GM18498 (cell line): ENCODE measurements around the gene SMYD2.

Experiments
- ATAC-seq: cut with Tn5 transposase; IDR thresholded peaks from one replicate; pipeline ENCODE4 v1.9.1; 2021; ENCODE audit warnings: mild to moderate bottlenecking, moderate library complexity; ENCODE audit not compliant: unreplicated experiment

SMYD2 gene

DNA sequence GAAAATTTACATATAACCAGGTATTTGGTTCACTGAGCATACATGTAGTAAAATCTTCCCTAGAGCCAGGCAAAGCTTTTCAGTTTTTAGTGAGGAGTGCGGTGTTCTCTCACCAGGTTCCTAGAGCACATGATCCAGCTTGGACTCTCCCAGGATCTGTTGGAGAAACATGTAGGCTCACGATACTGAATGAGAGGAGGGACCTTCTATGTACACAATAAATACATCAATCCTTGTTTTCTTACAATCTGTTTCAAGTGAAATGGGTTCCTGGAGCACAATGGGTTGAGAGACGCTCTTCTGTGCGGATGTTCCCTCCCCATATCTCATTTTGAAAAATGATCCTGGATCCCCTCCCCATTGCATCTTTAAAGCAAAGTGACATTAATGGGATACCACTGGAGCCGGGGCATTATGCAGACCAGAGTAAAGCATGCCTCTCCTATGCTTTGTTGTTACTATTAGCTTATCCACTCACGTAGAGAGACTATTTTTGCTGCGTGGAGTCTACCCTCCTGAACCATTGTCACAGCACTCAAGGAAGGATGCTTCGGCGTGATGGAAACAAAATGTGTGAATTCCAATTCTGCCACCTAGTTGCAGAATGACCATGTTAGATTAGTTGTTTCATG lies 19.3 kb downstream of the SMYD2 start:
- ATAC-seq, result no peak

- ATAC-seq, result no peak
Observed at GRCh38 chr1:214301526-214301925, 20.6 kb downstream of the SMYD2 start.

DNA sequence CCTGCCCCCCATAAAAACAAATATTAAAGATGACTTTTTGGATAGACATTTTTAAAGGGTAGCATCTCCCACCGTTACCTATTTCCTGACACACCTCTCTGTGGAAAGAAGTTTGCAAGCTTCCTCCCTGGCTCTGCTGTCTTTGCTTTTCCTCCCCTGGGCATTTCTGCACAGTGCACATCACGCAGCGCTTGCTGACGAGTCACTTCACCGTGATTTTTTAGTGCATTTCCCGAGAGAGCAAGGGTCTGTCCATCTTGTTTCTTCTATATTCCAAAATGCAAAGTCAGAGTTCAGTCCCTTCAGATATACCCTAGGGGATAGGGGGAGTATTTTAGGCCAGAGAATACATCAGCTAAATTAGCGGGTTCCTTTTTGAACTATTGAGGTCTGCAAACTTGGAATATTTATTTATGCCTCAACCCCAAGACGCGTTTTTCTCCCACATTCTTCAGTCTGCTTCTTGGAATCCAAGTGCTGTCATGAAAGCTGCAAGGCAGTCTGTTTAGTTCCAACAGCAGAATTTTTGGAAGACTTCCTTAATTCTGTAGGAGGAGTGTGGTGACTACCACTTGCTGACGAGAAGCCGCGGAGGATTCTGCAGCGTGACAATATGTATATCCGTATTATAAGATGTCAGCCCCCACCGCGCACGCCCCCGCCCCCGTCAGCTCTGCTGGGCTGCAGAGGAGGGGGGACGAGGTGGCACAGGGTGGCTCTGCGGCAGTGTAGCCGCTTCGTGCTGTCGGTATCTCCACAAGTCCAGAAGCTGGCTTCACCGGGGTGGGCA lies 22.4 kb downstream of the SMYD2 start:
- no peak for ATAC-seq

DNA sequence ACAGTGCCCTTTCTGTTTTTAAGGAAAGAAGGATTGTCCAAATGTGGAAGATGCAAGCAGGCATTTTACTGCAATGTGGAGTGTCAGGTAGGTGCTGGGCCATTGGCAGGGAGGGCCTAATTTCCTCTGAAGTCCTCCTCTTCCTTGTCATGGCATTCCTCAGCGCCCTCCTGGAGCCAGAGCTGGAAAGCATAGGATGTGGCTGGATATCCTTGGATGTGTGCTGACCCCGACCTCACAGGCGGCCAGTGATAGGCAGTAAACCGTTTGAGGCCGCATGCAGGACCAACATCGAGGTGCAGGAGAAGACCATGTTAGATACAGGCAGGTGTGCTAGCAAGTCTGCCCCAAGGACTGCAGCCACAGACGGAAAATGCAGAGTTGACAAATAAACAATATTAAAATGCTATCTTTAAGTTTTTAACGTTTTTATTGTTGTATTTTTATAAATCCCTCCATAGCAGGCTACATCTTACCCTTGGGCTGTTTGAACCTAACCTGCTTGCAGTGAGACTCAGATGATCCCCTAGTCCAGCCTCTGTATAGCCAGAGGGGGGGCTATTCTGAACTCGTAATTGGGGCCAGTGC lies 24.3 kb downstream of the SMYD2 start:
- ATAC-seq, result no peak

DNA sequence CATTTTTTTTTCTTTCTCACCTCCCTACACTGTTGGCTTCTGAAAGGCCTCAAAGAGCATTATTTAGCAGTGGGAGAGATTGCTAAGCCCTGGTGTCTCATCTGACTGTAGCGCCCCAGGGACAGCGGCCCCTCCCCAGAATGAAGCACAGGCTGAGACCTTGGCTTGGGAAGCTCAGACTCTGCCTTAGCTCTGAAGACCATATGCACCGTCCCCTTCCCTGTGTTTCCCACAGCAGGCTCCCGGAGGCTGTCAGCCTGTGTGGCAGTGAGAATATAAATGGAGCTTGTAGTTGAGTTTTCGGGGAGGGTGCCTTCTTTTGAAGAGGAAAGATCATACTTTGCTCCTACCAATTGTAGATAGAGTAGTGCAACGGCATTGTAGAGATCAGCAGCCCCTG lies 25.3 kb downstream of the SMYD2 start:
- no peak for ATAC-seq

GRCh38 chr1:214310010-214310409 lies 29.1 kb downstream of the SMYD2 start:
- ATAC-seq, result peak; percentile 42

DNA sequence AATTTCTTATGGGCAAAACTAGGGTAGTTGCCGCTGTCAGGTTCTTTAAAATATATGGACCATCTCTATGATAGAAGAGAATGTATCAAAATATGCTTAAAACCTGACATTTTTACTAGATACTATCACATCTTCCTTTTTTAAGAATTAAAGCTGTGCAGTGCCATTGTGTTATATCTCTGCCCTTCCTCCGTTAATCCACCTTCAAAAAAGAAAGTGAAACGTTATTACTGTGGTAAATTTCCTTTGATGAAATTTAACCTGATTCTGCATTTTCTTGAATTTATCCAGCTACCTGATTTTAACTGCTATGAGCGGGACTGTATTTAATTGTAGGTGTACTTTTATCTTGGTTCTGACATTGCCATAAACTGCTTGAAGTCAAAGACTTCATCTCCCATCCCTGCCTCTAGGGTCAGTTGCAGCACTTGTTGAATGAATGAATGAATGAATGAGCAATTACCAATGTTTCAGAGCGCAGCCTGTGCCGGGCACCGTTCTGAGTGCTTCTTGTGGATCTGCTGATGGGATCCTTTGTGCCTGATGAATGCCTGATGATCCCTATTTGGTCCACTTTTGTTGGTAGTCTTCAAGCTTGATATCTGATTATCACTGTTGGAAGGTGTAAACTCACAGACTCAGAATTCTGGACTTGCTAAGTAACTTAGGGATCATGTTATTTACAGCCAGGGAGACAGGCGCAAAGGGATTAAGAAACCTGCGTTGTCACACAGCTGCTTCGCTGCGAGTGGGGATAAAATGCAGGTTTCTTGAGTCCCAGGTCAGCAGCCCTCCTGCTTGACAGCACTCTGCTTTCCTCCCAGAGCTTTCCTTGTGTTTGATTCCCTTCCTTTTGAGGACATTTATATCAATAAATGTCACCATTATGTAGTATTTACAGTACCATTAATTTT lies 30.1 kb downstream of the SMYD2 start:
- peak; percentile 41 for ATAC-seq

DNA sequence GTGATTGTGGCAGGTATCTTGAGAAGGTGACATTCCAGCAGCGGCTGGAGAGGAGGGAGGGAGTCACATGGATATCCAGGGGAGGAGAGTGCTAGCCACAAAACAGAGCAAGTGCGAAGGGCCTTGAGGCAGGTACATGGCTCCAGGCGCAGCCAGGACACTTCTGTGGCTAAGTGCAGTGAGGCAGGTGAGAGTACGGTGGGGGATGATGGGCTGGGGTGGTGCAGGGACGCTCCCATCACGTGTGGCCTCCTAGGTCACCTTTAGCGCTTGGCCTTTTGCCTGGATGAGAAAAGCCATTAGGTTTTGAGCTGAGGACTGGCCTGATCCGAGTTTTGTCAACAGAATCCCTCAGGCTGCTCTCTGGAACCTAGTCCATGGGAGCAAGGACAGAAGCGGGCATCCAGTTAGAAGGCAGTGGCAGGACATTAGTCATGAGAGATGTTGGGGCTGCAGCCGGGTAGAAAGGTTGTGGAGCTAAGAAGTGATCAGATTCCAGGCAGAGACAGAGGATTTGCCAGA lies 31.6 kb downstream of the SMYD2 start:
- no peak for ATAC-seq

GRCh38 chr1:214314178-214314843 lies 33.4 kb downstream of the SMYD2 start:
- no peak for ATAC-seq

DNA sequence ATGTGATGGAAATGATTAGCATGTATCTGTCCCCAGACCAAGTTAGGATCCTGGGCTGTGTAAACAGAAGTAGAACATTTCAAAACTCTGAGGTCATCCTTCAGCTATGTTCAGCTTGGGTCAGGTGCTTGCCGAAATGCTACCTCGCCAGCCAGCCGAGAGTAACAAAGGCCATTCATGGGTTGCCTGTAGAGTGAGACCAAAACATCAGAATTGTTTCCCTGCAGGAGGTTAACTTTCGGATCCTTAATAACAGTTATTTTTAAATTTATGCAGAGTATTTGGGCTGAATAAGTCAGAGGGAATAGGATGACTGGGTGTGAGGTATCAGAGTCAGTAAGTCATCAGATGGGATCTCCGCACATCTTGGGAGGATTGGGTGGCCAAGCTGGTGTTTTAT lies 35.6 kb downstream of the SMYD2 start:
- ATAC-seq, result no peak

DNA sequence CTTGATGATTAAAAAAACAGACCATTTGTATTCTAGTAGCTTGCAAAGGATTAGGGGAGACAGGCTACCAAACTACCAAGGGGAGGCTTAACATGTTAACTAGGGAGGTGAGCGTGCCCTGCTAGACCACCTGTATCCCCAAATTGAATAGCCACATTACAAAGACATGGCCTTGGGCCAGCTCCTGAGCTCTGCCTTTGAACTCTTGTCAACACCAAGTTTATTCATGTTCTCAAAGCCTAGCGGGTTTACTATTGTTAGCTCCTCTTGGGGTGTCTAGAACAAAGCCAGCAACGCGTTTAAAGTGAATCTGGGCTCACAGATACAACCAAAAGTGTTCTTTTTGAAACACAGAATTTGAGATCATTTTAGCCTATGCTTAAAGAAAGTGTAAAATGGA lies 36.3 kb downstream of the SMYD2 start:
- no peak for ATAC-seq

GRCh38 chr1:214317734-214318133 lies 36.8 kb downstream of the SMYD2 start:
- ATAC-seq, result no peak

- no peak for ATAC-seq
Observed at GRCh38 chr1:214318356-214318755, 37.4 kb downstream of the SMYD2 start.

DNA sequence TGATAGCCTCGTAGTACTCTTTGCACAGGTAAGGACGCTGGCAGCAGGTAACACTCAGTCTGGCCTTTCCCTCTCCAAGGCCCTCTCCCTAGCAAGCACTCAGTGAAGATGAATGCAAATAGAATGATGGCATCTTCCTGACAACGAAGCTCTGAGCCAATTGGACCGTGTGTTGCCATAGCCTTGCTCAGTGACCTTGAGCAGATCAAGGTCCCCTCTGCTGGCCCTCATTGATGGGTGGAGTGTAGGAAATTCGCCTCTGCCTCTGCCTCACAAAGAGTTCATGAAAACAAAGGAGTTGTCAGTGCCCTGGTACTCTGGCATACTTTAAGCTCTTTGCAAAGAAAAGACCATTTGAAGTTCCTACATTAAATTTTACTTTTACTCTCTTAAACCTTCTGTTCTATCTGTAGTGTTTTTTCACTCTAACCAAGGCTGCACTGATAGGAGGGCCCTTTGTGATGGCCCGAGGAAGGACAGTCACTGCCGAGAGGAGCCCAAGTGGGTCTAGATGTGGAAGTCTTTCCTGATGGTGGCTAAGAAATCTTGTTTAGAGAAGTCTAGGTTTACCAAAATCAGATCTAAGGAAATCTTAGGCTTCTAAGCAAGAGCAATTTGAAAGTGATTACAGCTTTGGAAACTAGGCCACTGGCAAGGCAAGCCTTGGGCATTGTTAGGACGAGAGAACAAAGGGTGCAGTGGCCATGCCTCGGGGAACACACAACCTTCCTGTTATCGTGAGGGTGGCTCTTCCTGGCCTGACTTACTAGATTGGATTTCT lies 38.2 kb downstream of the SMYD2 start:
- no peak for ATAC-seq

GRCh38 chr1:214319938-214320337 lies 39.0 kb downstream of the SMYD2 start:
- ATAC-seq, result no peak

DNA sequence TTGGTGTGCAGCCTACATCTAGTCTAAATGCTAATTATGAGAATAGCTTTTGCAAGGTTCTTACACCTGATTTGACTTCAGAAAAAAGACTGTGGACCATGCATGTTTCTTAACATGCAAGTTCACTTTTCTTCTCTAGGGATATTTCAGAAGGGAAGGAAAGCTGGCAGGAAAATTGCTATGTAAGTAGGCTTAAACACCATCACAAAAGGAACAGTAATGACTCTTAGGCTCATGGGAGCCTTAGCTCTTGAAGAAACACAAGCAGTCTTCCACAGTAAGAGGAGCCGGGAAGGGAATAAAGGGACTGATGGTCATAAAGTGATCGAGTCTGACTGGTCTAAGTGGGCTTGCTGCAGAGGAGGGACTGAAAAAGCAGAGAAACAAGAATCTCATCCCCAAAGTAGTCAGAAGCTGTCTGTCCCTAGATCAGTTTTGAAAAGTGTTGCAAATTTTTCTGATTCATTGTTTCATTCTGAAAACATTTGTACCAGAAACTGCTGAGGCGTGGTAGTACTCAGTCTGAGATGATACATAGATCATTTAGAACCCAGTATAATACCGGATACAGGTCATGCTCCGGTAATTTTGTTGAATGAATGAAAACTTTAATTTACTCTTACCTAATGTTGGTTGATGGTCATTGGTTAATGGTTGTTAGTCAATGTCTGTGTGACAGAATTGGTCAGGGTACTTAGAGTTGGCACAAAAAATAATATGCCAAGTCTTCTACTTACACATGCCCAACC lies 40.9 kb downstream of the SMYD2 start:
- ATAC-seq, result peak; percentile 57

DNA sequence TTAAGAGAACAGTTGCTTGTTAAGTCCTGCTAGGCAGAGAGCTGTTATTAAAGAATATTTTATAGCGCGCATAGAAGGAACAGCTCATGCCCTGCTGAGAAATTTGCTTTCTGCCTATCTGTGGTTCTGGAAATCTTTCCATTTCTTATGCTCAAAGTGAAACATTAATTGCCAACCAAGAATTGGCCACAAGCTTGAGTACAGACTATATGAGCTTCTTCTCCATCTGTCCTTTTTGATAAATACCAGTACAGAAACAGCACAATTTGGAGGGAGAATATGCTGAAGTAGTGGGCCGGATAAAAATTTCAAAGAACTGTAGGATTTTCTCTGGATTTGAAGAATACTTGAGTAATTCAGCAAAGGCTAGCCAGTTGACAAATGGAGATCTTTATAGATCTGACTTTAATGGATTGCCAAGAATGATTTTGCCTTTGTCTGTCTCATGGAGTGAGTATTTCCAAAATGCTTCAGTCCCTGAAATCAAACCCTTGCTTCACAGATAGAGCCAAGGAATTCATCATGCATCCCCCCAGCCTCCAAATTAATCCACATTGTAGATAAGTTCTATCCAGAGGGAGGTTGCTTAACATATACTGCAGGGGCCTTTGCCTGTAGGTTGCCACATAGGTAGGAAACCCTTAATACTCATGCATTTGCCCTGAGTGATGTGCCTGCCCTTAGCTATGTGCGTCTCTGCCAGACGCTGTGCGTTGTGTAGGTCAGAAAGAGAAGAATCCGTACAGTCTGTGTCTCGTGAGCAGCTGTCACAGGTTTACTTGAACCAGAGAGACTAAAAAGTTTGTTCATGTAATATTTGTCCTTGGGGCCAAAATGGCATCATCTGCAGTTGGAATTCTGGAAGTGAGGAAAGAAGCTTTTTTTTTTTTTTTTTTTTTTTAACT lies 44.2 kb downstream of the SMYD2 start:
- ATAC-seq, result no peak

DNA sequence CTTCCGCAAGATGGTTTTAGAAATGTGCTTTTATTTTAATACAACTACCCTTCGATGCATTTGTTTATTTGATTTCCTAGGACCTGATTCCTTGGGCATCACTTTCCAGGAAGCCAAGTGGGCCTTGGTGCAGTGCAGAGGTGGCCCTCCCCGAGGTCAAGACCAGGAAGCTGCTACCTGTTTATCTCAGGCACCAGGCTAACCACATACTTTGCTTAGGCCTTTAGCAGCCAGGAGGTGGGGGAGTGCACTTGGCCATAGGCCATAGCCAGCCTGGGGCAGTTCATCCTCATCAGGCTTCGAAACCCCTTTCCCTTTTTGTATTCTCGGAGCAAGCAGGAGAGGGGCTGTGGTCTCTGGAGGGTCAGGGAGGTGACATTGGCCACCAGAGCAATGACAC lies 45.4 kb downstream of the SMYD2 start:
- ATAC-seq, result peak; percentile 58
